ENCODE data around the gene SIAH1. TPM values are rescaled to one million over a fixed set of nuclear protein-coding genes. Genes with fewer than 3 reads are reported as not detected.
"Not testable (repeated sequence)": the region's sequence is repeated elsewhere in the genome, so short reads cannot be mapped to it uniquely, and the experiment has no call there.

The SIAH1 gene
- total RNA-seq, 1 experiment from 2014 or later = 36.8 TPM

GRCh38 chr16:48365025-48365600 lies 20.1 kb downstream of the SIAH1 start:
- peaks cover 2% of the 10 kb centered on the region for H3K36me3 ChIP-seq (replicated peaks; ENCODE audit: control insufficient read depth, insufficient read depth, low read length)
- peak overlapping the region; percentile 53 for H3K4me3 ChIP-seq (ENCODE audit: insufficient read depth, low read depth, low read length)
- H3K27me3 ChIP-seq (ENCODE audit: control insufficient read depth, insufficient read depth, low read length) = no peaks in the 10 kb centered on the region
- no peak for DNase-seq

GRCh38 chr16:48361540-48362144 lies 23.6 kb downstream of the SIAH1 start:
- H3K4me3 ChIP-seq (ENCODE audit: insufficient read depth, low read depth, low read length) = no peak overlapping the region
- DNase-seq = no peak
- H3K27me3 ChIP-seq (ENCODE audit: control insufficient read depth, insufficient read depth, low read length) = no peaks in the 10 kb centered on the region
- H3K36me3 ChIP-seq (replicated peaks; ENCODE audit: control insufficient read depth, insufficient read depth, low read length) = peaks cover 2% of the 10 kb centered on the region

GRCh38 chr16:48361012-48361411 lies 24.2 kb downstream of the SIAH1 start:
- Histone ChIP-seq H3K27me3 (ENCODE audit: control insufficient read depth, insufficient read depth, low read length) (no peaks in the 10 kb centered on the region), H3K36me3 (replicated peaks; ENCODE audit: control insufficient read depth, insufficient read depth, low read length) (peaks cover 2% of the 10 kb centered on the region), H3K4me3 (ENCODE audit: insufficient read depth, low read depth, low read length) (no peak overlapping the region)
- DNase-seq = no peak

- no peak overlapping the region for H3K4me3 ChIP-seq (ENCODE audit: insufficient read depth, low read depth, low read length)
- no peak for DNase-seq
- H3K27me3 ChIP-seq (ENCODE audit: control insufficient read depth, insufficient read depth, low read length) = no peaks in the 10 kb centered on the region
- peaks cover 2% of the 10 kb centered on the region for H3K36me3 ChIP-seq (replicated peaks; ENCODE audit: control insufficient read depth, insufficient read depth, low read length)
These were observed 25.2 kb downstream of the SIAH1 start for GRCh38 chr16:48359983-48360382.

- no peaks in the 10 kb centered on the region for H3K27me3 ChIP-seq (ENCODE audit: control insufficient read depth, insufficient read depth, low read length)
- H3K36me3 ChIP-seq (replicated peaks; ENCODE audit: control insufficient read depth, insufficient read depth, low read length) = peaks cover 2% of the 10 kb centered on the region
- no peak overlapping the region for H3K4me3 ChIP-seq (ENCODE audit: insufficient read depth, low read depth, low read length)
- DNase-seq = no peak
These were observed 26.8 kb downstream of the SIAH1 start for GRCh38 chr16:48358419-48358818.

GRCh38 chr16:48356633-48357376 lies 28.4 kb downstream of the SIAH1 start:
- peaks cover 5% of the 10 kb centered on the region for H3K36me3 ChIP-seq (replicated peaks; ENCODE audit: control insufficient read depth, insufficient read depth, low read length)
- H3K27me3 ChIP-seq (ENCODE audit: control insufficient read depth, insufficient read depth, low read length) = no peaks in the 10 kb centered on the region
- DNase-seq = no peak
- no peak overlapping the region for H3K4me3 ChIP-seq (ENCODE audit: insufficient read depth, low read depth, low read length)

GRCh38 chr16:48354877-48355855 lies 30.0 kb downstream of the SIAH1 start:
- Histone ChIP-seq H3K36me3 (replicated peaks; ENCODE audit: control insufficient read depth, insufficient read depth, low read length) (peaks cover 8% of the 10 kb centered on the region), H3K4me3 (ENCODE audit: insufficient read depth, low read depth, low read length) (no peak overlapping the region), H3K27me3 (ENCODE audit: control insufficient read depth, insufficient read depth, low read length) (no peaks in the 10 kb centered on the region)
- no peak for DNase-seq

GRCh38 chr16:48354385-48354784 lies 30.8 kb downstream of the SIAH1 start:
- H3K4me3 ChIP-seq (ENCODE audit: insufficient read depth, low read depth, low read length); DNase-seq; H3K27me3 ChIP-seq (ENCODE audit: control insufficient read depth, insufficient read depth, low read length); H3K36me3 ChIP-seq (replicated peaks; ENCODE audit: control insufficient read depth, insufficient read depth, low read length): not testable (repeated sequence)

- Histone ChIP-seq H3K4me3 (ENCODE audit: insufficient read depth, low read depth, low read length) (no peak overlapping the region), H3K36me3 (replicated peaks; ENCODE audit: control insufficient read depth, insufficient read depth, low read length) (peaks cover 8% of the 10 kb centered on the region), H3K27me3 (ENCODE audit: control insufficient read depth, insufficient read depth, low read length) (no peaks in the 10 kb centered on the region)
- peak; percentile 72 for DNase-seq
These were observed 31.5 kb downstream of the SIAH1 start for GRCh38 chr16:48353565-48354163.

- DNase-seq = no peak
- no peak overlapping the region for H3K4me3 ChIP-seq (ENCODE audit: insufficient read depth, low read depth, low read length)
- no peaks in the 10 kb centered on the region for H3K27me3 ChIP-seq (ENCODE audit: control insufficient read depth, insufficient read depth, low read length)
- peaks cover 8% of the 10 kb centered on the region for H3K36me3 ChIP-seq (replicated peaks; ENCODE audit: control insufficient read depth, insufficient read depth, low read length)
These were observed 32.4 kb downstream of the SIAH1 start for GRCh38 chr16:48352648-48353390.

- Histone ChIP-seq H3K27me3 (ENCODE audit: control insufficient read depth, insufficient read depth, low read length) (no peaks in the 10 kb centered on the region), H3K4me3 (ENCODE audit: insufficient read depth, low read depth, low read length) (no peak overlapping the region), H3K36me3 (replicated peaks; ENCODE audit: control insufficient read depth, insufficient read depth, low read length) (peaks cover 8% of the 10 kb centered on the region)
- no peak for DNase-seq
These were observed 34.5 kb downstream of the SIAH1 start for GRCh38 chr16:48350736-48351135.

GRCh38 chr16:48347980-48348379 lies 37.2 kb downstream of the SIAH1 start:
- H3K36me3 ChIP-seq (replicated peaks; ENCODE audit: control insufficient read depth, insufficient read depth, low read length) = peaks cover 8% of the 10 kb centered on the region
- no peak for DNase-seq
- H3K4me3 ChIP-seq (ENCODE audit: insufficient read depth, low read depth, low read length) = no peak overlapping the region
- H3K27me3 ChIP-seq (ENCODE audit: control insufficient read depth, insufficient read depth, low read length) = no peaks in the 10 kb centered on the region

GRCh38 chr16:48347191-48347865 lies 37.9 kb downstream of the SIAH1 start:
- H3K4me3 ChIP-seq (ENCODE audit: insufficient read depth, low read depth, low read length) = no peak overlapping the region
- H3K36me3 ChIP-seq (replicated peaks; ENCODE audit: control insufficient read depth, insufficient read depth, low read length) = peaks cover 5% of the 10 kb centered on the region
- no peak for DNase-seq
- no peaks in the 10 kb centered on the region for H3K27me3 ChIP-seq (ENCODE audit: control insufficient read depth, insufficient read depth, low read length)

All from H7 (cell line).